Rectal smooth muscle tissue (tissue), 1 donor: Measurements from ENCODE around the gene CDKN1A.

Experiments used
- H3K27ac ChIP-seq: one replicate; pipeline ENCODE4 v1.7.0; 2013; ENCODE audit warnings: low read depth, low read length, inconsistent platforms
- H3K27me3 ChIP-seq: one replicate; pipeline ENCODE4 v1.7.0; 2013; ENCODE audit warnings: low read length; ENCODE audit not compliant: control insufficient read depth, insufficient read depth
- H3K36me3 ChIP-seq: one replicate; pipeline ENCODE4 v1.7.0; 2013; ENCODE audit warnings: low read length; ENCODE audit not compliant: control insufficient read depth, insufficient read depth
- H3K4me1 ChIP-seq: one replicate; pipeline ENCODE4 v1.7.0; 2013; ENCODE audit warnings: low read length; ENCODE audit not compliant: control insufficient read depth, insufficient read depth
- H3K4me3 ChIP-seq: one replicate; pipeline ENCODE4 v1.7.0; 2013; ENCODE audit warnings: low read length
- H3K9ac ChIP-seq: one replicate; pipeline ENCODE4 v1.7.0; 2013; ENCODE audit warnings: low read length

The CDKN1A gene

GRCh38 chr6:36712816-36713215 is 34.3 kb downstream of the CDKN1A start:
- Histone ChIP-seq H3K36me3 (no peaks in the 10 kb centered on the region), H3K27me3 (no peaks in the 10 kb centered on the region), H3K9ac (no peak overlapping the region), H3K4me3 (no peak overlapping the region), H3K4me1 (no peaks in the 10 kb centered on the region), H3K27ac (no peak overlapping the region)

GRCh38 chr6:36713846-36714245 is 35.3 kb downstream of the CDKN1A start:
- no peak overlapping the region for H3K9ac ChIP-seq
- no peaks in the 10 kb centered on the region for H3K36me3 ChIP-seq
- H3K27ac ChIP-seq = no peak overlapping the region
- H3K27me3 ChIP-seq = peaks cover 2% of the 10 kb centered on the region
- H3K4me1 ChIP-seq = no peaks in the 10 kb centered on the region
- H3K4me3 ChIP-seq = no peak overlapping the region

- H3K27me3 ChIP-seq = peaks cover 2% of the 10 kb centered on the region
- no peak overlapping the region for H3K4me3 ChIP-seq
- no peak overlapping the region for H3K27ac ChIP-seq
- H3K4me1 ChIP-seq = no peaks in the 10 kb centered on the region
- H3K36me3 ChIP-seq = no peaks in the 10 kb centered on the region
- no peak overlapping the region for H3K9ac ChIP-seq
Observed at GRCh38 chr6:36714511-36714910, 36.0 kb downstream of the CDKN1A start.

GRCh38 chr6:36715469-36715868 is 37.0 kb downstream of the CDKN1A start:
- Histone ChIP-seq H3K27me3 (peaks cover 2% of the 10 kb centered on the region), H3K4me3 (no peak overlapping the region), H3K9ac (no peak overlapping the region), H3K36me3 (no peaks in the 10 kb centered on the region), H3K27ac (no peak overlapping the region), H3K4me1 (no peaks in the 10 kb centered on the region)

GRCh38 chr6:36716476-36717093 is 38.1 kb downstream of the CDKN1A start:
- H3K36me3 ChIP-seq = no peaks in the 10 kb centered on the region
- H3K4me1 ChIP-seq = no peaks in the 10 kb centered on the region
- H3K27ac ChIP-seq = no peak overlapping the region
- no peak overlapping the region for H3K9ac ChIP-seq
- H3K27me3 ChIP-seq = peaks cover 2% of the 10 kb centered on the region
- no peak overlapping the region for H3K4me3 ChIP-seq

- no peak overlapping the region for H3K27ac ChIP-seq
- H3K4me1 ChIP-seq = no peaks in the 10 kb centered on the region
- H3K27me3 ChIP-seq = peaks cover 2% of the 10 kb centered on the region
- H3K4me3 ChIP-seq = no peak overlapping the region
- no peak overlapping the region for H3K9ac ChIP-seq
- no peaks in the 10 kb centered on the region for H3K36me3 ChIP-seq
Observed at GRCh38 chr6:36717231-36717825, 38.8 kb downstream of the CDKN1A start.

- H3K4me1 ChIP-seq = no peaks in the 10 kb centered on the region
- no peaks in the 10 kb centered on the region for H3K36me3 ChIP-seq
- H3K27ac ChIP-seq = no peak overlapping the region
- H3K4me3 ChIP-seq = no peak overlapping the region
- H3K9ac ChIP-seq = no peak overlapping the region
- H3K27me3 ChIP-seq = peaks cover 2% of the 10 kb centered on the region
Observed at GRCh38 chr6:36717871-36718540, 39.5 kb downstream of the CDKN1A start.

- Histone ChIP-seq H3K4me1 (no peaks in the 10 kb centered on the region), H3K27ac (no peak overlapping the region), H3K36me3 (no peaks in the 10 kb centered on the region), H3K4me3 (no peak overlapping the region), H3K9ac (no peak overlapping the region), H3K27me3 (peaks cover 2% of the 10 kb centered on the region)
Observed at GRCh38 chr6:36718560-36718959, 40.0 kb downstream of the CDKN1A start.

GRCh38 chr6:36719126-36719525 is 40.6 kb downstream of the CDKN1A start:
- Histone ChIP-seq H3K4me3 (no peak overlapping the region), H3K9ac (no peak overlapping the region), H3K36me3 (no peaks in the 10 kb centered on the region), H3K27me3 (peaks cover 2% of the 10 kb centered on the region), H3K27ac (no peak overlapping the region), H3K4me1 (no peaks in the 10 kb centered on the region)

- Histone ChIP-seq H3K36me3 (no peaks in the 10 kb centered on the region), H3K4me1 (no peaks in the 10 kb centered on the region), H3K9ac (no peak overlapping the region), H3K27me3 (peaks cover 2% of the 10 kb centered on the region), H3K4me3 (no peak overlapping the region), H3K27ac (no peak overlapping the region)
Observed at GRCh38 chr6:36720251-36721141, 42.0 kb downstream of the CDKN1A start.

GRCh38 chr6:36721369-36722140 is 43.0 kb downstream of the CDKN1A start:
- H3K4me1 ChIP-seq = no peaks in the 10 kb centered on the region
- peaks cover 2% of the 10 kb centered on the region for H3K27me3 ChIP-seq
- no peak overlapping the region for H3K27ac ChIP-seq
- H3K9ac ChIP-seq = no peak overlapping the region
- no peaks in the 10 kb centered on the region for H3K36me3 ChIP-seq
- H3K4me3 ChIP-seq = no peak overlapping the region

GRCh38 chr6:36722365-36722764 is 43.9 kb downstream of the CDKN1A start:
- Histone ChIP-seq H3K4me3 (no peak overlapping the region), H3K9ac (no peak overlapping the region), H3K36me3 (no peaks in the 10 kb centered on the region), H3K27ac (no peak overlapping the region), H3K27me3 (peaks cover 2% of the 10 kb centered on the region), H3K4me1 (no peaks in the 10 kb centered on the region)
